K562 (cell line): Measurements from ENCODE around the gene CDH7. TPM values are rescaled to one million over a fixed set of nuclear protein-coding genes. Genes with fewer than 3 reads are reported as not detected.

ENCODE experiments used
- ATAC-seq: fragments of 200-7000 bp; cut with Tn5 transposase; 3 replicates; pipeline ENCODE4 v1.9.1; 2020; ENCODE audit warnings: moderate library complexity
- BruUV-seq: library from RNA; stranded (reverse); fragments of 400-500 nt; replicated peaks from 2 replicates; lab custom pipeline; 2021; lab: Mats Ljungman, UMichigan
- CTCF ChIA-PET: fragments of 300-600 bp; formaldehyde crosslinking; extraction: SDS; loops from one replicate; lab custom pipeline; 2021; ENCODE audit warnings: low intra/inter-chr PET ratio; lab: Yijun Ruan, JAX
- POLR2A ChIA-PET: fragments of 300-600, 350-650 bp; sonication (Branson Sonifier 250); formaldehyde crosslinking; extraction: SDS; loops from one replicate; lab custom pipeline; 2021; ENCODE audit warnings: antibody characterized with exemption, inconsistent platforms; lab: Yijun Ruan, JAX
- DNase-seq, 4 experiments: peaks; one replicate each; pipeline versions ENCODE4 v3.0.0 to v3.0.0-alpha.2; 2011 to 2018; ENCODE audit warnings: low spot score in 3 of 4, mixed read lengths in 3 of 4; ENCODE audit errors: extremely low read depth in 1 of 4
- FAIRE-seq: peaks from 2 replicates; lab custom pipeline; 2011; peaks lifted over from hg19 to GRCh38; lab: Jason Lieb, UNC
- H2AFZ ChIP-seq: 2 replicates; pipeline ENCODE4 v1.6.0; 2011; ENCODE audit warnings: low read depth, low read length, control low read depth, inconsistent platforms
- H3K27ac ChIP-seq: fragments of 200-600 bp; 3 replicates; pipeline ENCODE4 v1.8.0; 2011; ENCODE audit warnings: low read depth, mild to moderate bottlenecking, control low read depth, inconsistent platforms, low read length, moderate library complexity, mixed read lengths; ENCODE audit errors: extremely low read depth
- H3K27me3 ChIP-seq, 2 experiments: fragments of 300-600 bp in 1 of 2; 2 replicates in 1 of 2; 3 replicates in 1 of 2; pipeline versions ENCODE4 v1.6.0 to v1.8.0; 2011; ENCODE audit warnings: inconsistent platforms in 2 of 2, low read length in 2 of 2, mild to moderate bottlenecking in 1 of 2, mixed read lengths in 1 of 2, moderate library complexity in 1 of 2; ENCODE audit not compliant: control insufficient read depth in 2 of 2, insufficient read depth in 2 of 2
- H3K36me3 ChIP-seq: fragments of 300-600 bp; 3 replicates; pipeline ENCODE4 v1.8.0; 2011; ENCODE audit warnings: mild to moderate bottlenecking, low read length, inconsistent platforms; ENCODE audit not compliant: control insufficient read depth, insufficient read depth
- H3K4me1 ChIP-seq, 2 experiments: fragments of 200-600 bp in 1 of 2; replicated peaks in 1 of 2; 2 replicates in 1 of 2; 3 replicates in 1 of 2; pipeline versions ENCODE4 v1.5.1 to v1.8.0; 2011; ENCODE audit warnings: inconsistent platforms in 2 of 2, low read length in 2 of 2, mild to moderate bottlenecking in 1 of 2, mixed read lengths in 1 of 2, moderate library complexity in 1 of 2; ENCODE audit not compliant: control insufficient read depth in 2 of 2, insufficient read depth in 2 of 2
- H3K4me2 ChIP-seq: 2 replicates; pipeline ENCODE4 v1.6.1; 2011; ENCODE audit warnings: low read length, control low read depth, inconsistent platforms, mixed read lengths; ENCODE audit not compliant: insufficient read depth
- H3K4me3 ChIP-seq: fragments of 200-600 bp; sonication (generic), shearing (Covaris generic); 2 replicates; pipeline ENCODE4 v1.5.1; 2016; ENCODE audit warnings: control low read depth, inconsistent platforms
- H3K79me2 ChIP-seq: fragments of 200-600 bp; 3 replicates; pipeline ENCODE4 v1.8.0; 2011; ENCODE audit warnings: low read length, inconsistent platforms; ENCODE audit not compliant: control insufficient read depth, insufficient read depth
- H3K9ac ChIP-seq, 2 experiments: 2 replicates each; pipeline versions ENCODE4 v1.6.0 to v1.6.1; 2011; ENCODE audit warnings: low read depth in 2 of 2, low read length in 2 of 2, control low read depth in 1 of 2, inconsistent platforms in 1 of 2, mild to moderate bottlenecking in 1 of 2, mixed read lengths in 1 of 2; ENCODE audit not compliant: insufficient read depth in 1 of 2
- H3K9me1 ChIP-seq: one replicate; pipeline ENCODE4 v1.6.0; 2011; ENCODE audit warnings: inconsistent platforms, mild to moderate bottlenecking, low read length, moderate library complexity; ENCODE audit not compliant: control insufficient read depth, insufficient read depth
- H3K9me3 ChIP-seq: replicated peaks from 2 replicates; pipeline ENCODE4 v1.5.1; 2011; ENCODE audit warnings: low read depth, low read length, inconsistent platforms; ENCODE audit not compliant: control insufficient read depth, insufficient read depth
- H4K20me1 ChIP-seq: replicated peaks from 2 replicates; pipeline ENCODE4 v1.6.1; 2011; ENCODE audit warnings: low read length, inconsistent platforms, mixed read lengths; ENCODE audit not compliant: control insufficient read depth, insufficient read depth
- ESRRB ChIP-seq: fragments of 250-450 bp; sonication (Bioruptor Pico); IDR thresholded peaks from 2 replicates; pipeline ENCODE4 v1.5.0; 2020; ENCODE audit warnings: mild to moderate bottlenecking, moderate library complexity, borderline replicate concordance
- KAT8 ChIP-seq: fragments of 450-650 bp; IDR thresholded peaks from 2 replicates; pipeline ENCODE4 v1.6.1; 2016; ENCODE audit warnings: low read depth, mild to moderate bottlenecking
- MAFK ChIP-seq: IDR thresholded peaks from 2 replicates; pipeline ENCODE4 v1.6.1; 2011; ENCODE audit warnings: low read length, improper control_type of control experiment
- MEF2D ChIP-seq: conservative IDR thresholded peaks from 2 replicates; pipeline ENCODE4 v1.6.1; 2016; ENCODE audit warnings: low read depth, missing genetic modification characterization, missing compliant biosample characterization
- MYNN ChIP-seq, 2 experiments: sonication (generic); formaldehyde crosslinking in 1 of 2; IDR thresholded peaks; 2 replicates each; pipeline versions ENCODE4 v1.5.0 to v1.6.1; 2016 to 2020; ENCODE audit warnings: antibody characterized with exemption in 1 of 2, missing genetic modification reagents in 1 of 2
- NCOA4 ChIP-seq: fragments of 450-650 bp; IDR thresholded peaks from 2 replicates; pipeline ENCODE4 v1.6.1; 2018; ENCODE audit warnings: mild to moderate bottlenecking; ENCODE audit not compliant: partially characterized antibody
- NCOA6 ChIP-seq: fragments of 450-650 bp; IDR thresholded peaks from 2 replicates; pipeline ENCODE4 v1.6.1; 2017; ENCODE audit warnings: mild to moderate bottlenecking
- NFIC ChIP-seq: fragments of 450-650 bp; IDR thresholded peaks from 2 replicates; pipeline ENCODE4 v1.6.1; 2017; ENCODE audit warnings: mild to moderate bottlenecking, inconsistent platforms
- NFYB ChIP-seq: IDR thresholded peaks from 2 replicates; pipeline ENCODE4 v1.6.1; 2011; ENCODE audit warnings: mild to moderate bottlenecking, moderate library complexity; ENCODE audit not compliant: insufficient read length; ENCODE audit errors: extremely low read depth
- PHF8 ChIP-seq: fragments of 200-600 bp; sonication (generic); IDR thresholded peaks from 2 replicates; pipeline ENCODE4 v1.6.1; 2012; ENCODE audit warnings: mixed run types, mild to moderate bottlenecking, inconsistent platforms, low read length, moderate library complexity, borderline replicate concordance
- POLR2AphosphoS5 ChIP-seq: IDR thresholded peaks from 2 replicates; pipeline ENCODE4 v1.6.1; 2011; ENCODE audit warnings: mild to moderate bottlenecking, low read depth, low read length, moderate library complexity; ENCODE audit not compliant: control insufficient read depth, insufficient read depth
- RBBP5 ChIP-seq: fragments of 200-600 bp; sonication (generic); IDR thresholded peaks from 2 replicates; pipeline ENCODE4 v1.6.1; 2012; ENCODE audit warnings: borderline replicate concordance, mild to moderate bottlenecking, low read length, control low read depth, inconsistent platforms; ENCODE audit not compliant: insufficient read depth, poor library complexity, severe bottlenecking
- SETDB1 ChIP-seq: IDR thresholded peaks from one replicate; pipeline ENCODE4 v1.6.1; 2012; ENCODE audit warnings: low read length, control low read depth, inconsistent platforms
- TFAM ChIP-seq: fragments of 250-450 bp; sonication (Bioruptor Pico); conservative IDR thresholded peaks from 2 replicates; pipeline ENCODE4 v1.5.0; 2021; ENCODE audit warnings: mild to moderate bottlenecking, moderate library complexity
- ZNF23 ChIP-seq: fragments of 250-450 bp; sonication (Bioruptor Pico); IDR thresholded peaks from 2 replicates; pipeline ENCODE4 v1.4.0; 2020; ENCODE audit warnings: mild to moderate bottlenecking
- WGBS: fragments of 100-300 bp; shearing (Covaris generic); methylation state at CpG from one replicate; pipeline ENCODE4 v1.1.6; 2016; ENCODE audit warnings: low coverage, mixed read lengths; ENCODE audit not compliant: insufficient coverage; ENCODE audit errors: missing lambda C conversion rate; 5-methylcytosine and 5-hydroxymethylcytosine counted together
- in situ Hi-C: fragments of 300-500 bp; cut with MboI; formaldehyde crosslinking; loops from 4 replicates; pipeline ENCODE4 v1.15.0; 2018; ENCODE audit warnings: inconsistent platforms, mixed read lengths
- intact Hi-C: fragments of 100-400 bp; cut with micrococcal nuclease; formaldehyde crosslinking; loops from 2 replicates; pipeline ENCODE4 v1.14.2; 2022
- polyA plus RNA-seq, 8 experiments: library from polyadenylated mRNA; depleted of rRNA in 4 of 8; stranded (reverse) in 5 of 8; unstranded in 3 of 8; fragments of >200 nt; fragmentation: Nextera tagmentation in 2 of 8; fragmentation: Illumina TruSeq in 1 of 8; extraction: Ambion mirVana in 2 of 8; extraction: Trizol in 1 of 8; gene quantifications; 2 replicates each; pipeline versions ENCODE4 v1.2.1 to v1.2.3, GENCODE V29; 2011 to 2014; ENCODE audit warnings: inconsistent platforms in 1 of 8, missing spikeins in 1 of 8
- total RNA-seq, 7 experiments: library from RNA; depleted of rRNA in 6 of 7; stranded (reverse); fragments of >200 nt in 6 of 7; fragmentation: Illumina TruSeq in 2 of 7; extraction: Trizol in 2 of 7; gene quantifications; 2 replicates each; pipeline versions ENCODE4 v1.2.1 to v1.2.3, GENCODE V29; 2011 to 2021; ENCODE audit warnings: low replicate concordance in 1 of 7

Gene CDH7
- total and polyA plus RNA-seq, 9 of the 15 experiments (the other 6 are each of a cell fraction or from before 2014, with no cell fraction given): 0.01 to 0.07 (median 0.05) TPM; not detected in 6

DNA sequence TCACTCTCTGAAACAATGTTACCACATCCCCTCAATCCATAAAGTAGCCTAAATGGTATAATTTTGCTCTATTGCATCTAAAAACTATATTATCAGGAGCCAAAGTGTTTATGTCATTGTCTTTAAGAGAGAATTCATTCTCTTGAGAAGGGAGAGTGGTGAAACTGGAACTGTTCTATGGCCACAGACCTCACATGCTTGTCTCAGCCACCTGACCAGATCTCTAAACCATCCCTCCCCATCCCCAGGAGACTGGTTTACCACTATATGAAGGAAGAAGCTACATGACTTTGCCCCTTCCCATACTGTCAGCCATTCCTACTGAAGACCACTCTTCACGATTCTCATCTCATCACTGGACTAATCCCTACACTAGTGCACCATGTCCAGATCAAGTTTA, 9.6 kb downstream of the CDH7 start:
- no TSS peak for BruUV-seq
- no peak overlapping the region for H3K27ac ChIP-seq
- 0% methylated on average over 1 of the region's 1 CpG for whole genome bisulfite sequencing
- 0 out of 2 replicates have a peak, but pooled peaks cover under 1% of the 10 kb centered on the region for H3K9me3 ChIP-seq
- no peak overlapping the region for H3K4me3 ChIP-seq
- H2AFZ ChIP-seq: no peak overlapping the region
- in situ Hi-C loops: no loop called here
- TF ChIP-seq ESRRB (CRISPR knock-in tag) (no peak), ZNF23 (CRISPR knock-in tag) (no peak), POLR2AphosphoS5 (no peak), NCOA4 (no peak), SETDB1 (no peak), PHF8 (no peak), MYNN (IDR thresholded peaks at IDR 0.05) (no peak), MYNN (CRISPR knock-in tag; IDR thresholded peaks at IDR 0.05) (no peak), MEF2D (no peak), NCOA6 (no peak), RBBP5 (no peak), KAT8 (no peak), TFAM (no peak), NFIC (no peak), MAFK (no peak), NFYB (no peak)
- no peaks in the 10 kb centered on the region for H4K20me1 ChIP-seq
- CTCF ChIA-PET: no interaction called here
- no peak overlapping the region for H3K9ac ChIP-seq
- H3K9me1 ChIP-seq: no peaks in the 10 kb centered on the region
- no peak for DNase-seq
- H3K27me3 ChIP-seq: no peaks in the 10 kb centered on the region
- H3K36me3 ChIP-seq: no peaks in the 10 kb centered on the region
- no peaks in the 10 kb centered on the region for H3K4me1 ChIP-seq
- no peaks in the 10 kb centered on the region for H3K79me2 ChIP-seq
- no peak for ATAC-seq
- no peak for FAIRE-seq
- POLR2A ChIA-PET: no interaction called here
- H3K4me2 ChIP-seq: no peak overlapping the region
- intact Hi-C loops: no loop called here
